ENCODE measurements around the gene ALB. TPM values are rescaled to one million over a fixed set of nuclear protein-coding genes. Genes with fewer than 3 reads are reported as not detected.
A peak's percentile ranks its signal among the peaks of the same experiment; 100 is the strongest.

ALB gene
- total RNA-seq, 2 donors from 2014 or later = 1.4 to 3.5 TPM

DNA sequence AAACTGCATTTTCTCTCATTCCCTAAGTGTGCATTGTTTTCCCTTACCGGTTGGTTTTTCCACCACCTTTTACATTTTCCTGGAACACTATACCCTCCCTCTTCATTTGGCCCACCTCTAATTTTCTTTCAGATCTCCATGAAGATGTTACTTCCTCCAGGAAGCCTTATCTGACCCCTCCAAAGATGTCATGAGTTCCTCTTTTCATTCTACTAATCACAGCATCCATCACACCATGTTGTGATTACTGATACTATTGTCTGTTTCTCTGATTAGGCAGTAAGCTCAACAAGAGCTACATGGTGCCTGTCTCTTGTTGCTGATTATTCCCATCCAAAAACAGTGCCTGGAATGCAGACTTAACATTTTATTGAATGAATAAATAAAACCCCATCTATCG is 29.1 kb downstream of the ALB start:
- Histone ChIP-seq H3K36me3 (ENCODE audit: control insufficient read depth, insufficient read depth, low read length) (no peaks in the 10 kb centered on the region), H3K9me3 (ENCODE audit: control insufficient read depth, low read length) (no peaks in the 10 kb centered on the region), H3K9ac (ENCODE audit: extremely low read depth, low read length, poor library complexity, severe bottlenecking) (no peak overlapping the region), H3K27ac (ENCODE audit: low read depth, low read length) (no peak overlapping the region), H3K4me1 (ENCODE audit: control insufficient read depth, insufficient read depth, low read length) (peaks cover 9% of the 10 kb centered on the region), H3K27me3 (ENCODE audit: control insufficient read depth, insufficient read depth, low read length, poor library complexity, severe bottlenecking) (no peaks in the 10 kb centered on the region), H3K4me3 (ENCODE audit: low read length) (no peak overlapping the region)
- 79 to 90% methylated on average over 1 of the region's 2 CpGs for WGBS, 2 experiments (ENCODE audit: insufficient coverage in 1 of 2, insufficient read length in 1 of 2)
- DNase-seq = no peak
- H3K36me3 Mint-ChIP-seq (ENCODE audit: low read depth) = no peaks in the 10 kb centered on the region
- H3K27me3 Mint-ChIP-seq (ENCODE audit: insufficient read depth) = peaks cover 3% of the 10 kb centered on the region
- no peak overlapping the region for H3K27ac Mint-ChIP-seq
- no peaks in the 10 kb centered on the region for H3K9me3 Mint-ChIP-seq
- H3K4me1 Mint-ChIP-seq = peaks cover 20% of the 10 kb centered on the region
- TF ChIP-seq, protein P1, sequence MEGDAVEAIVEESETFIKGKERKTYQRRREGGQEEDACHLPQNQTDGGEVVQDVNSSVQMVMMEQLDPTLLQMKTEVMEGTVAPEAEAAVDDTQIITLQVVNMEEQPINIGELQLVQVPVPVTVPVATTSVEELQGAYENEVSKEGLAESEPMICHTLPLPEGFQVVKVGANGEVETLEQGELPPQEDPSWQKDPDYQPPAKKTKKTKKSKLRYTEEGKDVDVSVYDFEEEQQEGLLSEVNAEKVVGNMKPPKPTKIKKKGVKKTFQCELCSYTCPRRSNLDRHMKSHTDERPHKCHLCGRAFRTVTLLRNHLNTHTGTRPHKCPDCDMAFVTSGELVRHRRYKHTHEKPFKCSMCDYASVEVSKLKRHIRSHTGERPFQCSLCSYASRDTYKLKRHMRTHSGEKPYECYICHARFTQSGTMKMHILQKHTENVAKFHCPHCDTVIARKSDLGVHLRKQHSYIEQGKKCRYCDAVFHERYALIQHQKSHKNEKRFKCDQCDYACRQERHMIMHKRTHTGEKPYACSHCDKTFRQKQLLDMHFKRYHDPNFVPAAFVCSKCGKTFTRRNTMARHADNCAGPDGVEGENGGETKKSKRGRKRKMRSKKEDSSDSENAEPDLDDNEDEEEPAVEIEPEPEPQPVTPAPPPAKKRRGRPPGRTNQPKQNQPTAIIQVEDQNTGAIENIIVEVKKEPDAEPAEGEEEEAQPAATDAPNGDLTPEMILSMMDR (conservative IDR thresholded peaks at IDR 0.05) = no peak
- H3K4me3 Mint-ChIP-seq = no peak overlapping the region

DNA sequence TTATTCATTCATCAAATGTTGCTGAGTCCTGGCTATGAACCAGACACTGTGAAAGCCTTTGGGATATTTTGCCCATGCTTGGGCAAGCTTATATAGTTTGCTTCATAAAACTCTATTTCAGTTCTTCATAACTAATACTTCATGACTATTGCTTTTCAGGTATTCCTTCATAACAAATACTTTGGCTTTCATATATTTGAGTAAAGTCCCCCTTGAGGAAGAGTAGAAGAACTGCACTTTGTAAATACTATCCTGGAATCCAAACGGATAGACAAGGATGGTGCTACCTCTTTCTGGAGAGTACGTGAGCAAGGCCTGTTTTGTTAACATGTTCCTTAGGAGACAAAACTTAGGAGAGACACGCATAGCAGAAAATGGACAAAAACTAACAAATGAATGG is 30.2 kb downstream of the ALB start:
- no peaks in the 10 kb centered on the region for H3K9me3 Mint-ChIP-seq
- TF ChIP-seq, protein P1 (conservative IDR thresholded peaks at IDR 0.05) = peak; percentile 78
- no peak overlapping the region for H3K27ac Mint-ChIP-seq
- Histone ChIP-seq H3K4me3 (ENCODE audit: low read length) (no peak overlapping the region), H3K9ac (ENCODE audit: extremely low read depth, low read length, poor library complexity, severe bottlenecking) (no peak overlapping the region), H3K4me1 (ENCODE audit: control insufficient read depth, insufficient read depth, low read length) (peaks cover 9% of the 10 kb centered on the region), H3K36me3 (ENCODE audit: control insufficient read depth, insufficient read depth, low read length) (no peaks in the 10 kb centered on the region), H3K27me3 (ENCODE audit: control insufficient read depth, insufficient read depth, low read length, poor library complexity, severe bottlenecking) (no peaks in the 10 kb centered on the region), H3K9me3 (ENCODE audit: control insufficient read depth, low read length) (no peaks in the 10 kb centered on the region), H3K27ac (ENCODE audit: low read depth, low read length) (no peak overlapping the region)
- H3K36me3 Mint-ChIP-seq (ENCODE audit: low read depth) = no peaks in the 10 kb centered on the region
- DNase-seq = no peak
- no peak overlapping the region for H3K4me3 Mint-ChIP-seq
- peaks cover 20% of the 10 kb centered on the region for H3K4me1 Mint-ChIP-seq
- 67 to 68% methylated on average over 3 of the region's 3 CpGs for WGBS, 2 experiments (ENCODE audit: insufficient coverage in 1 of 2, insufficient read length in 1 of 2)
- H3K27me3 Mint-ChIP-seq (ENCODE audit: insufficient read depth) = peaks cover 3% of the 10 kb centered on the region

DNA sequence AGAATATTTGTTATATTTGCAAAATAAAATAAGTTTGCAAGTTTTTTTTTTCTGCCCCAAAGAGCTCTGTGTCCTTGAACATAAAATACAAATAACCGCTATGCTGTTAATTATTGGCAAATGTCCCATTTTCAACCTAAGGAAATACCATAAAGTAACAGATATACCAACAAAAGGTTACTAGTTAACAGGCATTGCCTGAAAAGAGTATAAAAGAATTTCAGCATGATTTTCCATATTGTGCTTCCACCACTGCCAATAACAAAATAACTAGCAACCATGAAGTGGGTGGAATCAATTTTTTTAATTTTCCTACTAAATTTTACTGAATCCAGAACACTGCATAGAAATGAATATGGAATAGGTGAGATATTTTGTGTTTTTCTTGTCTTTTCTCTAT is 31.9 kb downstream of the ALB start, which contains the start of gene AFP:
Gene AFP, plus strand, starts transcription at position 238 of the 400 bp plus-strand sequence. Its CDS starts 42 bp downstream, at position 280.
- Histone ChIP-seq H3K27me3 (ENCODE audit: control insufficient read depth, insufficient read depth, low read length, poor library complexity, severe bottlenecking) (no peaks in the 10 kb centered on the region), H3K9ac (ENCODE audit: extremely low read depth, low read length, poor library complexity, severe bottlenecking) (no peak within 1 kb of the TSS), H3K4me3 (ENCODE audit: low read length) (no peak within 1 kb of the TSS), H3K4me1 (ENCODE audit: control insufficient read depth, insufficient read depth, low read length) (peaks cover 9% of the 10 kb centered on the region), H3K27ac (ENCODE audit: low read depth, low read length) (no peak within 1 kb of the TSS), H3K36me3 (ENCODE audit: control insufficient read depth, insufficient read depth, low read length) (no peaks in the 10 kb centered on the region), H3K9me3 (ENCODE audit: control insufficient read depth, low read length) (no peaks in the 10 kb centered on the region)
- no peak within 1 kb of the TSS for H3K27ac Mint-ChIP-seq
- peaks cover 5% of the 10 kb centered on the region for H3K27me3 Mint-ChIP-seq (ENCODE audit: insufficient read depth)
- no peak within 1 kb of the TSS for H3K4me3 Mint-ChIP-seq
- TF ChIP-seq, protein P1 (conservative IDR thresholded peaks at IDR 0.05) = no peak
- peaks cover 15% of the 10 kb centered on the region for H3K4me1 Mint-ChIP-seq
- H3K36me3 Mint-ChIP-seq (ENCODE audit: low read depth) = no peaks in the 10 kb centered on the region
- DNase-seq = no peak
- WGBS, 2 experiments (ENCODE audit: insufficient coverage in 1 of 2, insufficient read length in 1 of 2) = 87% methylated on average over 1 of the region's 1 CpG; no CpG with 5 or more reads in 1 of the 2 experiments
- no peaks in the 10 kb centered on the region for H3K9me3 Mint-ChIP-seq

All from endodermal cell (in vitro differentiated cells).